Mesothelial cell of epicardium (in vitro differentiated cells): ENCODE measurements around the gene LDHAL6B. TPM values are rescaled to one million over a fixed set of nuclear protein-coding genes. Genes with fewer than 3 reads are reported as not detected.

Experiments
- DNase-seq, 2 experiments: peaks; one replicate each; pipeline ENCODE4 v3.0.0; 2021; ENCODE audit warnings: low spot score in 2 of 2; ENCODE audit not compliant: unreplicated experiment in 2 of 2
- H3K27ac Mint-ChIP-seq: 2 replicates; pipeline ENCODE4 v1.8.0; 2021; ENCODE audit warnings: mixed read lengths
- H3K27me3 Mint-ChIP-seq: 2 replicates; pipeline ENCODE4 v1.8.0; 2021; ENCODE audit warnings: low read depth, mixed read lengths
- H3K36me3 Mint-ChIP-seq: 2 replicates; pipeline ENCODE4 v1.8.0; 2021; ENCODE audit warnings: mixed read lengths
- H3K4me1 Mint-ChIP-seq: 2 replicates; pipeline ENCODE4 v1.8.0; 2021; ENCODE audit warnings: mixed read lengths
- H3K4me3 Mint-ChIP-seq: 2 replicates; pipeline ENCODE4 v1.8.0; 2021; ENCODE audit warnings: mild to moderate bottlenecking, moderate library complexity, mixed read lengths
- H3K9me3 Mint-ChIP-seq: 2 replicates; pipeline ENCODE4 v1.8.0; 2021; ENCODE audit warnings: mixed read lengths
- CTCF ChIP-seq: fragments of 200-600 bp; sonication (generic); IDR thresholded peaks from one replicate; pipeline ENCODE4 v1.5.0; 2021; ENCODE audit warnings: antibody characterized with exemption; ENCODE audit not compliant: unreplicated experiment
- total RNA-seq: library from RNA; stranded (reverse); gene quantifications from 3 replicates; pipeline ENCODE4 v1.2.1, GENCODE V29; 2021

The LDHAL6B gene
- total RNA-seq, 1 donor from 2014 or later: not detected

DNA sequence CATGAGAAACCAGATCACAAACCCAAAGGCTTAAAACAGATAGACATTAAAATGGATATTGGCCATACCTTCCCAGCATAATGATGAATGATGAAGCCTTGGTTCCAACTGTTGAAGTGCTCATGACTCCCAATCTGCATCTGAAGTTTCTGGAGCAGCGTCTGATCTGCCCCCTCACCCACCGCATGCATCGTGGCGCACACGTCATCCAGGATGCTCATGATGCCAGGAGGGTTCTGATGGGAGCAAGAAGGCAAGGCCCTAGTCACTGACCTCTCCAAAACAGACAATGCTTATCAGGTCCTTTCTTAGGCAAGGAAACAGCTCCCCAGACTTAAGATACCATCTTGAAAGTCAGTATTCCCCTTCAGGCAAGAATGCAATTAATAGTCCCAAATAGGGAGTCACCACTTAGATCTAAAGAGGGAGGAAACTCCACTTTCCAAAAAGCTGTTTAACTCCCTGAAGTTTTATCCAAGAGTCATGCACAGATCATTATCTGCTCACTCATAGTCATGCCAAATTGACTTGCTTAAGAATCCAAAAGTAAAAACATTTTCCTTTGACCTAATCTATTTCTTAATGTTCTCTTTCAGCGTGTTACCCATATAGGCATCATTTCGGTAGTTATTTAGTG, 2.1 kb downstream of the LDHAL6B start:
- Mint-ChIP-seq H3K9me3 (peaks cover 6% of the 10 kb centered on the region), H3K36me3 (peaks cover 29% of the 10 kb centered on the region)

GRCh38 chr15:59210186-59210585, 3.5 kb downstream of the LDHAL6B start:
- Mint-ChIP-seq H3K27me3 (no peaks in the 10 kb centered on the region), H3K36me3 (peaks cover 24% of the 10 kb centered on the region), H3K27ac (peak overlapping the region; percentile 2), H3K4me3 (no peak overlapping the region), H3K9me3 (peaks cover 6% of the 10 kb centered on the region), H3K4me1 (peaks cover 18% of the 10 kb centered on the region)
- TF ChIP-seq CTCF: no peak
- DNase-seq: no peak

More for the DNA sequence above, 2.1 kb downstream of the LDHAL6B start:
- Mint-ChIP-seq H3K4me3 (no peak overlapping the region), H3K27me3 (no peaks in the 10 kb centered on the region), H3K4me1 (peaks cover 28% of the 10 kb centered on the region), H3K27ac (peak overlapping the region; percentile 76)
- TF ChIP-seq CTCF: no peak
- DNase-seq: no peak

DNA sequence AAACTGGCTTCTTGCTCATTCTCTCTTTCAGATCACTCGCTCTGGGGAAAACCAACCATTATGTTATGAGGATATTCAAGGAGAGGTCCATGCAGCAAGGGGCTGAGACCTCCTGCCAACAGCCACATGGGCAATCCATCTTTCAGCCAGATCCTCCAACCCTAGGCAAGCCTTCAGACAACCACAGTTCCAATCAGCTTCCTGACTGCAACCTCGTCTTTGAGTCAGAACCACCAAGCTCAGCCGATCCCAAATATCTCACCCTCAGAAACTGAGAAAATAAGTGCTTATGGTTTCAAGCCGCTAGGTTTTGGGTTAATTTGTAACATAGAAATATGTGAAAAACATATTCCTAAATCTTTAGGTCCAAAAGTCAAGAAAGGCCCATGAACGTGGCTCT, 10.3 kb downstream of the LDHAL6B start:
- Mint-ChIP-seq H3K9me3 (no peaks in the 10 kb centered on the region), H3K36me3 (peaks cover 22% of the 10 kb centered on the region), H3K4me1 (peaks cover 2% of the 10 kb centered on the region), H3K27ac (no peak overlapping the region), H3K4me3 (no peak overlapping the region), H3K27me3 (no peaks in the 10 kb centered on the region)
- DNase-seq: no peak
- no peak for TF ChIP-seq CTCF

DNA sequence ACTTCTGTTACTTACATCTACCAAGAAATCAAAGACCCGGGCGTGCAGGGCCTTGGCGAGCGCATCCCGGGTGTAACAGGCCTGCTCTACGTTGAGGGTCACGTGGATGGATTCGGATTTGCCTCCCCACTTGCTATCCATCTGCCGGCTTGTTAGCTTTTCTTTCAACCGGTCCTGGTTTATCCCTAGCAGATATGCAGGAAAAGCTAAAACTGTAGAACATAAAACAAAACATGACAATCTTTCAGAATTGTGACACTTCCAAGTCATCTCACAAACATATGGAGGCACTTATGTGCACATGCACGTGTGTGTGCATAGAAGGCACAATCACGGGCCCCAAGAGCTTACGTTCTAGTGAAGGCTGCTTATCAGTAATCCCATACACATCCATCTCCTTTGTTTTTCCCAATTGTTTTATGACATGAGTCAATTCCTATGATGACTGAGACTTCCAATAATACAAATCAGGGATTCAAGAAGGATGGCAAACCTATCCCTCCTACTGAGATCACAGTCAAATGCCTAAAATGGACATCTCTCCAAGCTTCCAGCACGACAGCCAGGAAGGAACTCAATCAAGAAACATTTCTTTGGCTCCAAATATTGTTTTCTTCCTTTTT, 11.3 kb downstream of the LDHAL6B start:
- Mint-ChIP-seq H3K4me1 (peaks cover 5% of the 10 kb centered on the region), H3K27ac (no peak overlapping the region), H3K4me3 (no peak overlapping the region), H3K9me3 (no peaks in the 10 kb centered on the region), H3K36me3 (peaks cover 29% of the 10 kb centered on the region), H3K27me3 (no peaks in the 10 kb centered on the region)
- TF ChIP-seq CTCF: no peak
- no peak for DNase-seq

GRCh38 chr15:59218710-59219109, 12.1 kb downstream of the LDHAL6B start:
- peaks cover 35% of the 10 kb centered on the region for H3K36me3 Mint-ChIP-seq
- TF ChIP-seq CTCF: no peak
- H3K27me3 Mint-ChIP-seq: no peaks in the 10 kb centered on the region
- H3K4me1 Mint-ChIP-seq: peaks cover 5% of the 10 kb centered on the region
- H3K9me3 Mint-ChIP-seq: no peaks in the 10 kb centered on the region
- no peak overlapping the region for H3K4me3 Mint-ChIP-seq
- no peak for DNase-seq
- H3K27ac Mint-ChIP-seq: no peak overlapping the region
